ENCODE results near the gene CRPPA.
"Not testable (repeated sequence)": the region's sequence is repeated elsewhere in the genome, so short reads cannot be mapped to it uniquely, and the experiment has no call there.

CRPPA gene

DNA sequence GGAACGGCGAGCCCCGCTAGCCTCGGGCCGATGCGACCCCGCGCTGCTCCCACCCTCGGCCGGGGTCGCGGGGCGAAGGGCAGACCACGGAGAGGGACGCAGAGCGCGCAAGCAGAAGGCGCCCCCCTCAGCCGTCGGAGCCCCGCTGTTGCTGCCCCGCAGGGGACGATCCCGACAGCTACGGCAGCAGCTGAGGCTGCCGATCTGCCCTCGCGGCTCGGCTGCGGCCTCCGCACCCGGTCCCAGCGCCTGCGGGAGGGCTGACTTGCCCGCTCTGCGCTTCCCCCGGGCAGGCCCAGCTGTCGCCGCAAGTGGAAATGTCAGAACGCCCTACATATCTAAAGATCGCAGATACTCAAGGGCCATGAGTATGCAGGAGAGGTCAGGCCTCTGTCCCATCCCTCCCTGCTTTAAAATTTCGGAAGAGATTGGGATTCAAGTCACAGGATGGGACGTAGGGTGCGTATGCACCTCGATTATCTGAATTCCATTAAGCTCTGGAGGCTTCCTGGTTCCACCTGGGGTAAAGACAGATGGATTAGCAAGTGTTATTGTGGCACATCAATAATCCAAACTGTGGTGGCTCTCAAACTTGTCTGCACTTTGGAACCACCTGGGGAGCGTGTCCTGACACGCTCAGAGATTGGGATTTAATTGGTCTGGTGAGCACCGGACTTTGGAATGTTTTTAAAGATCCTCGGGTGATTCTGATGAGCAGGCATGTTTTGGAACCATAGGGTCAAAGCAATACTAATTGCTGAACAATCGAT is at the start of gene CRPPA:
TSS of gene CRPPA (minus strand) at position 206 of the 770 bp plus-strand sequence. CDS start 216 bp downstream, outside the sequence.
- DNase-seq: peak; percentile 76

DNA sequence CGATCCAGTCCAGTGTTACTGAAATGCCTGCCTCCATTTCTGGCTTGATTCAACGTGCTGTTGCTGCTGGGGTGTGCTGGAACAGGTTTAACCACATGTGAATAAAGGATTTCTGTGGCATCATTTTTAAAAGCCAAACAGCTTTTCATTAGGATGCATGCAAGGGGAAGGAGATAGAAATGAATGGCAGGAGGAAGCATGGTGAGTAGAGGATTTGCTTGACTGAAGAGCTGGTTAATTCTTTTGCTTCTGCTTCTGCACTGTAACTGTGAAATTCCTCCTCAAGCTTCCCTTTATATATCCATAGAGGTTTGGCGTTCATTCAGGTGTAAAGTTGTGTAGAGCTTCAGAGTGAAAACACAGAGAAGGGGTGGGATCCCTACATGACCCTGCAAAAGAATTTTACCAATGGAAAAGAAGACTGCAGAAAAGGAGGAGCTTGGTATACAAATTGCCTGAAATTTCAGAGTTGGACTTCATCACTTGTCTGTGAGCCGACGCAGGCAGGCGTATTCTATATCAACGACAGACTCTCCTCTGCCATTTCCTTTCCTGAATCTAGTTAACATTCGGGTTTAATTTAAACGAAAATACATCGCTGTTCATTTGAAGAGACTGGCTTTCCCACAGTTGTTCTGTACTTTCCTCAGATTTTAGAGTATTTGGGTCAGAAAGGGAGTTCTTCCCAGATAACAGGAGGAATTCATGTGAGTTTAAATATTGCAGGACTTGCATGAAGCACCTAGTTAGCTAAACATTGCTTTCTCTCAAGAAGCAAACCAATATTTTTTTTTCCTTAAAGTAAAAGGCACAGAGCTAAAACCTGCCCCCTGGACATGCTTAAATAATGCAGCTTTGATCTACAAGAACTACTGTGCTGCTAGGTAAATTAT is 44.4 kb upstream of the CRPPA start, which contains the start of gene SOSTDC1:
TSS of gene SOSTDC1 (minus strand) at position 270 of the 893 bp plus-strand sequence. CDS start at position 200, 70 bp downstream.
- DNase-seq: peak; percentile 63

DNA sequence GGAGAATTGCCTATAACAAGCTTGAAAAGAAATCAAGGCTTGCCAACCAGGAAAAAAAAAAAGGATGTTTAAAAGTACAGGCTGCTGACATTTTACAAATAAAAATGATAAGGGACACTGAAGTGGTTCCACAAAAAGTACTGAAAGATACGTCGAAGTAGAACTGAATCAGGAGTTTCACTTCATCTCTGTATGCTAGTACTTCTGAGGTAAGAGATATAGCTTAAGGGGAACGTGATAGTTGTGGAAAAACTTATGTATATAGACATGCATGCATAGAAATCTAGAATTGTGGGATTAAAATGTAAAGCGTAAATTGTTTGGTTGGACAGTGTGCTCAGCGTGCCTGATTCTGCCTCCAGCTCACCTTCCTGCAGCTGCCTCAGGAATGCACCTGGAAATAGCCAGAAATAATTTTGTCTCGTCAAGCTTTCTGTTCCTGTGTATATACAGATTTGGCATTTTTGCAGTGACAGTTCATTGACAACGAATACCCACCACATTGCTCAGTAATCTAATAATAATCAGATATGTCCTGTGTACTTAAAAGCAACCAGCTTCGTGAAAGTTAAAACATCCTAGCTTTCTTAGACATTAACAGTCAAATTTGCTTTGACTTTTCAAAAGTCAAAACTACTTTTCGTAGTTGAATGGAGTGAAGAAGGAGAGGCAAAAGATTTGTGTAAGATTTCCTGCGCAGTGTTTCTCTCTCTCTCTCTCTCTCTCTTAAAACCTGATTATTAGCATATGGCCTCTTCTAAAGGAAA is 42.8 kb upstream of the CRPPA start:
- DNase-seq: no peak

DNA sequence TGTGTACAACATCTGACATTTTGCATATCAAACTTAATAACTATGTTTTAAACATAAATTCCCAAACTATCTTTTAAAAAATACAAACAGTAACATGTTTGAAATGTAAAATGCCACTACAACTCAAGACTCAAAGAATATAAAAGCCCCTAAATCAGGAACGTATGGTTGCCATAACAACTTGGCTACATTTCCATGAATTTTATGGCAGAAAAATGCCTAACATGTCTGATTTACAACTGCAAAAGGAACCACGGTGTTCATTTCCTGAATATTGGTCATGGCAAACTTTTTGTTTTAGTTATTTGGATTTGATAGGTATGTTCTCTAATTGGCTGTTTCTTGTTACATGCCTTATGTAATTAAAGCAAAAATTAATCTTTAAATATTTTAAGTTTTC is 42.2 kb upstream of the CRPPA start:
- DNase-seq: no peak

DNA sequence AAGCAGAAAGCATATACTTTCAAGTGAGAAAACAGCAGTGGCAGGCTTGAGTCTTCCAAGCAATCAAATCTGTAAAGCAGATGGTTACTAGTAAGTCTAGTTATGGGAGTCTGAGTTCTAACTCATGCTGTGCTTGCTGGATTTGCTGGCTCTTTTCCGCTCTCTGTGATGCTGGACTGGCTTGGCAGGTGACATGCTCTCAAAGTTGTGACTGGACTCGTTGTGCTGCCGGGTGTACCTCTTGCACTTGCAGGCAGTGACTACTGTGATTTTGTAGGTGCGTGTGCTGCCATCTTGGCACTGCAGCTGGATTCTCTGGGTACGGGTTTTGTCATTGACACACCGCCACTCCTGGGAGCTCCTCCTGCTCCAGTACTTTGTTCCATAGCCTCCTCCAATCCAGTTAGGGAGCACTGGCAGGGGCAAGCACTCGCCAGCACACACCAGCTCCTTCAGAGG is 41.1 kb upstream of the CRPPA start:
- DNase-seq: peak; percentile 48

DNA sequence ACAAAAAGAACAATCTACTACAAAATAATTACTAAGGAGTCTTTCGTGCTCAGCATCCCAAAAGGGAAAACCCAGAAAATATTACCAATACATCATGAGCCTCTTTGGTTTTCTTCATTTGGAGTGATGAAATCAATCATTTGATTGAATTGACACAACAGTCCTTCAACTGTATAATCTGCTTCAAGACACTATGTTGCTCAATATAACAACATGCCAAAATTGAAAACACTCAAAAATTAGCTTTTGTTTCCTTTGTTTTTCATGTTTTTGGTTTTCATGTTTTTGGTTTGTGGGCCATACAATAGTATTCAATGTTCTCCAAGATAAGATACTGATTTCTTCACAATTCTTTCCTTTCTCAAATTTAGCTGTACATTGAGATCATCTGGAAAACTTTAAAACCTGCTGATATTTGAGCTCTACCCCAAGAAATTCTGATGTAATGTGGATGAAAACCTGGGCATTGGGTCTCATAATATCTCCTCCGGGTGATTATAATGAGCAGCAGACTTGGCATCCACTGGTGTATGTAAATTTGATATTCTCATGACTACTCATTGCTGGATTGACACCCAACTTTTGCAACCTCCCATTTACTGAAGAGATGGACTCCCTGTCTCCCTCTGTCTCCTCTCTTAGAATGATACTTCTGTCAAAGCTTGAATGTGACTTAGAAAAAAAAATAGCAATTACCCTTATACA is 39.6 kb upstream of the CRPPA start:
- no peak for DNase-seq

DNA sequence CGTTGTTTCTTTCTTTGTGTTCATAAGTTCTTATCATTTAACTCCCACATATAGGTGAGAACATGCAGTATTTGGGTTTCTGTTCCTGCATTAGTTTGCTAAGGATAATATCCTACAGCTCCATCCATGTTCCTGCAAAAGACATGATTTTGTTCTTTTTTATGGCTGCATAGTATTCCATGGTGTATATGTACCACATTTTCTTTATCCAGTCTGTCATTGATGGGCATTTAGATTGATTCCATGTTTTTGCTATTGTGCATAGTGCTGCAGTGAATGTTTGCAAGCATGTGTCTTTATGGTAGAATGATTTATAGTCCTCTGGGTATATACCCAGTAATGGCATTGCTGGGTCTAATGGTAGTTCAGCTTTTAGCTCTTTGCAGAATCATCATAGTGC is 35.0 kb upstream of the CRPPA start:
- not testable (repeated sequence) for DNase-seq

DNA sequence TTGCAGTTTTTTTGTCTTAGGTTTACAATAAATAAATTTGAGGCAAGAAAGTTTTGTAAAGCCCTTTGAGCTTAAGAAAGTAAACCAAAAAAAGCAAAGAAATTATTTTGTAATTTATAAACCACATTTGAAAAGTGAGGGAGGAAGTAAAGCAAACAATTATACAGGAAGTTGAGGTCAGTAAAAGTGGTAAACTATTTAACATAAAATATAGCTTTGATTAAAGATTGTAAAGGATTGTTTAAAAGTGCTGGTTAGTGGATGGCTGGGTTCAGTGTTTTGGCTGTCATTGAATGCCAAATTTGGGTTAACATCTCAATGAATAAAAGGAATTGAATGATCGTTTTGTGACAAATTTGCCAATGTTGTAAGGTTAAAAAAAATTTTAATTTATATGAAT is 34.3 kb upstream of the CRPPA start:
- no peak for DNase-seq

DNA sequence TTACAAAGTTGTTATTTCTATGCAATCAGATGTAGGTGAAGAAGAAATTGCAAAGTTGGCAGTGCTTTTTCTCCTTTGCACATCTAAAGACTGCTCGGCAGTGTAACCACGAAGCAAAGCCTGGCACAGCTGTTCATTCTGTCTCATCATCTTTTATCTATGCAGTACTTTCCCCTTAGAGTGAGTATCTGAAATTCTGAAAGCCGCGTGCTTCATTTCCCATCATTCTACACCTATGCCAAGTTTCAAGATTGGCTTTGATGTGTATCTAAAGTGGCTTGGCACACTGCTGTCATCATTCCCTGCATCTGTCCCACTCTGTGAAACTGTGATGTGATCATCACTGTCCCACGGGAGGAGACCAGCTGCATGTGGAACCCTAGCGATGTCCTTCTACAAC is 29.0 kb upstream of the CRPPA start:
- no peak for DNase-seq

DNA sequence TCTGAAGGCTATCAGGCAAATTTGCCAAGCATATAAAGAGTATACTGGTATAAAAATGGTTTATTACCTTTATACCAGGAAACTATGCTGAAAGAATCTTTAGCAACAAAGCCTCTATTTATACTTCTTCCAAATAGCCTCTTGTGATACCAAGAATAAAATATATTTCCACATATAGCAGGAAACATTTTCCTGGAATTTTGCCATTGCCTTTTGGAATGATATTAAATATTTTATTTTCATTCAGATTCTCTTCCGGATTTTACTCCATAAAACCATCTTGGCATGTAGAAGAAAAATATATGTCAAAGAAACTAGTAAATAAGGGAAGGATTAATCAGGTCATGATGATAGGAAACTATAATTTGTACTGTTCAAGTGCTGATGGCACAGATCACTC is 26.5 kb upstream of the CRPPA start:
- no peak for DNase-seq

DNA sequence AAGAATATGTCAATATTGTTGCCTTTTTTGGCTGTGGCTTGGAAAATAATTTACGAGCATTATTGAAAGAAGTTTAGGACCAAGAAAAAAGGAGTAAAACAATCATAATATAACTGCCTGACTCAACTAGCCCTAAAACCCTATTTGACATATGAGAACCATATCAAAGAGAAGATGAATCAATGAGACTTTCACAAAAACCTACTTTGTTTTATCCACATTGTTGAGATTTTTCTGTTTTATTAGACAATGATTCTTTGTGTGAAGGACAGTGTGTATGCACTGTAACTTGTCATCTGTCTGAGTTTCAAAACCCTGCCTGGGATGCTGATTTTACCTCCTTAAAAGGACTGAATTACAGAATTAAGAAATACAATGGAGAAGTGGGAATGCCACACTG is 25.2 kb upstream of the CRPPA start:
- no peak for DNase-seq

DNA sequence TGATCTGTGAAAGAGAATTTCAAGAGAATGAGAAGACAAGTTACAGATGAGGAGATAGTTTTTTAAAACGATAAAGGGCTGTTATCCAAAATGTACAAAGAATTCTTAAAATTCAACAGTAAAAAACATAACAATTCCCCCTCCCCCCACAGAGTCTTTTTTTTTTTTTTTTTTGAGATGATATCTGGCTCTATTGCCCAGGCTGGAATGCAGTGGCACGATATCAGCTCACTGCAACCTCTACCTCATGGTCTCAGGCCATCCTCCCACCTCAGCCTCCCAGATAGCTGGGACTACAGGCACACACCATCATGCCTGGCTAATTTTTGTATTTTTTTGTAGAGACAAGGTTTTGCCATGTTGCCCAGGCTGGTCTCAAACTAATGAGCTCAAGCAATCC is 22.5 kb upstream of the CRPPA start:
- not testable (repeated sequence) for DNase-seq

DNA sequence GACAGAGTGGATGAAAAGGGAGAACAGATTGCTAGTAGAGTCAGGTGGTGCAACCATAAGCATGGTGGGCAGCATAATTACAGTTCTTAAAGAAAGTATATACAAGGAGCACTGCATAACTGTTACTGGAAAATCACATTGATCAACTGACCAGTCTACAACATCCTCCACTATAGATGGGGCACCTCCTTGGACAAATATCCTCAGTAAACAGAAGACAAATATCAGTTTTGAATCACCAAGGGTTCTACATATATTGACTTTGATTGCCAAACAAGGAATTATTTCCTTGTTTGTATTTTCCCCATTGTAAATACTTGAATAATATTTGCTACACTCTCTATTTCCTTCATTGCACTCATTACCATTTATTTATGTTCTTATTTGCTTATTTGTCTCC is 17.6 kb upstream of the CRPPA start:
- DNase-seq: no peak

DNA sequence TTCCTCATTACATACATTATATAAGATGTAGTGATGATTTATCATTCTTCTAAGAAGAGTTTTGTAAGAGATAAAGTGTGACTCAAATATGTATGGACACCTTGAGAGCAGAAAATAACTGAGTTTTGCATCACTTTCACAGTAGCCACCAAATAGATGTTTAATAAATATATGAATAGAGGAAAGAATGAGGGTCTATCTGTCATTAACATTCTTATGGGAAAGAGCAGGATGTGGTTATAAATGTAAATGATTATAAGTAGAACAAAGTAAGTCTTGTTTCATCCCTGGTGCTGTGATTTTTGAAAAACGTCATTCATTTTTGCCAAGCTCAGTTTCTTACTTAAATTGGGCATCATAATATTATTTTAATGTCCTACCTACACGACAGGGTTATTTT is 15.0 kb upstream of the CRPPA start:
- no peak for DNase-seq

DNA sequence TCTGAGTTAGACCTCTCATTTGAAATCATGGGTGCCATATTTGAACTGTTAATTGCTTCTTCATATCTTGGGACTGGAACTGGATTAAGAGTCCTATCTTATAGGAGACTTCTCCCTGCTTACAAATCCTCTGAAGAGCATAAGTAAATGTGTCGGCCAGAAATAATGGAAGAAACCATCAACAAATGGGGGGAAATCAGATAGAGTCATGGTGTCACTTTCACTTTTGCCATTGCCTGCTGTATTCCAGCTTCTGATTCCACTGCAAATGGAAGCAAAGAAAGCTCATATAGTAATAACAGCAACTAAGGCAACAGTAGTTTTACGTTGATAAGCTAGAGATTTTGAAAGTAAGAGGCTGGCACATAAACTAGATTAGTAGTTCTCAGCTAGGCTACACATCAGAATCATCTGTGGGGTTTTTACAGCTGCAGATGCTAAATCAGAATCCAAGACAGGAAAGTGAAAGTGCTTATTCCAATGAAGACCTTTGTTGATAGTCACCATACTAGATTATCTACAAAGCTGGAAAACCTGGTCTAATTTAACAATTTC is 12.3 kb upstream of the CRPPA start:
- no peak for DNase-seq

DNA sequence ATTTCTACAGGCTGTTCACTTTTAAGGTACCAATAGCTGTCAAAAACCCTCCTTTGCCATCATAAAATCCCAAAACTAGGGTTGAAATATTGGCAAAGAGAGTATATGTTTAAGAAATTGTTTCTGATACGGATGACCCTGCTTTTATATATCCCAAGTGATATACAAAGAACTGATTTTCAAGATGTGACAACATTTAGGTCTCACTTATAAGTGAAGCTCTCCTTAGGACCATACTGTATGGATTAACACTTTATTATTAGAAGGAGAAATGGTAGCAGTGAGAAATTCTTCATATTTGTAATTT is 11.0 kb upstream of the CRPPA start:
- DNase-seq: no peak

DNA sequence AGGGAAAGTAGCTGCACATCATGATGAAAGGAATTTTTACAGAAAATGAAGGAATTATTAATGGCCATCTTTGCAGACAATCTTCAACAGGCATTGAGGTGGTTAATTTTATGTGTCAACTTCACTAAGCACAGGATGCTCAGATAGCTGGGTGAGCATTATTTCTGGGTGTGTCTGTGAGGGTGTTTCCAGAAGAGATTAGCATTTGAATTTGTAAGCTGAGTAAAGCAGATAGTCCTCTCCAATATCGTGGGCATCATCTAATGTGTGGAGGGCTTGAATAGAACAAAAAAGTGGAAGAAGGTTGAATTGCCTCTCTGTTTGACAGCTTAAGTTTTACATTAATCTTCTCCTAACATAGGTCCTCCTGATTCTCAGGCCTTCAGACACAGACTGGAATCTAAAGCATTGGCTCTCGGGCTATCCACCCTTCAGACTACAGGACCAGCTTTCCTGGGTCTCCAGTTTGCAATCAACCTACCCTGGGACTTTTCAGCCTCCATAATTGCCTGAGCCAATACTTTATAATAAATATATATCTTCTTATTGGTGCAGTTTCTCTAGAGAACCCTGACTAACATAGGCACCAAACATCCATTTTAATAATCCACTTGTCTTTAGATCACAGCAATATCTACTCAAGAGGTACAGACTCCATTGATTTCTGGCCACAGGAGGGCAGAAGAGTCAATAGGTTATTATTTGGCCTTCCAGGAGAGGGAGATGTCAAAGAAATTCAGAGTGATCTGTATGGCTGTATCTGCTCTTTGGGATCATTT is 10.5 kb upstream of the CRPPA start:
- DNase-seq: no peak

DNA sequence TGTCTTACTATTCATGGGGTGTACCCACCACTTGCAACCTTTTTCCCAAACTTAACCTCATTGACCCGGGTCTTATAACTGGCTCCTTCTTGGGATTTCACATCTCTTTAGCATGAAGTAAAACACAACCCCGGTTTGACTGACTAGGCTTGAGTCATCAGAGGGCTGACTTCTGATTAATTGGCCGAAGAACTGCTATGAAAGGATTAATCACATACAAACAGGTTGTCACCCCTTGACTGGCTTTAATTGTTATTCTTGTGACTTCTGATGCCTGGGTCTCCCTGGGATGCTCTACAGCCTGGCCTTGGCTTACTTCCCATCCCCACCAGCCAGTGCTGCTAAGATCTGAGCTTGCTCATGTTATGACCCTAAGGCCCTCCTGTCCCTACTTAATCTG is 8.8 kb upstream of the CRPPA start:
- no peak for DNase-seq

DNA sequence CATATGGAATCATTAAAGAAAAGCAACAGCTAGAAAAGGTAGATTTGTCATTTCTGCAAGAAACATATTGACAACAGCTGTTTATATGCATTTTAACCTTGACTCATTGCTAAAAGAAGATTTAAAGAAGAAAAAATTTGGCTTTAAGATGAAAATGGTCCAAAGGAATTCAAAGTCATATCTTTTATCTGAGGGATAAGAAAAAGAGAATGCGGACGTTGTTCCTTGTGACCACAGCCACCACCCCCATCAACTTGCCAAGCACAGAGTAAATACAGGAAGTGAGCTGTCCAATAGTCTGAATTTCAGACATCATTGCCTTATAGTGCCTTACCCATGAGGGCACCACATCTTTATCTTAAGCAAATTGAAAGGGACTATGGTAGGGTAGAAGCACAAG is 7.3 kb upstream of the CRPPA start:
- DNase-seq: no peak

DNA sequence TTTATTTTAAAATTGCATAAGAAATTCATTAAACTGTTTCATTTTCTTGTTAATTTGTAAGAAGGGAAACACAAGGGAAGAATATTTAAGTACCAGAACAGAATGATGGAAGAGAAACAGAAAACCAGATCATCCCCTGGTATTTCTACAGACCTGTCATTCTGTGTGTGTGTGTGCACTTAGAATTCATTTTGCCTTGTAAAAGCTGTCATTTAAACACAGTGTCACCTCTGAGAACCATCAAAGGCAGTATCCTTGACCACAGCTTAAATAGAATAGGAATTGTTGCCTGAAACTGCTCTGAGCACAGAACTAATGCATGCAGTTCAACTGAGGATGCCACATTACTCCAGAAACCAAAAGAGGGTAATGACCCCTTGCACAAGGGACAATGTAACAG is 6.8 kb upstream of the CRPPA start:
- DNase-seq: no peak

DNA sequence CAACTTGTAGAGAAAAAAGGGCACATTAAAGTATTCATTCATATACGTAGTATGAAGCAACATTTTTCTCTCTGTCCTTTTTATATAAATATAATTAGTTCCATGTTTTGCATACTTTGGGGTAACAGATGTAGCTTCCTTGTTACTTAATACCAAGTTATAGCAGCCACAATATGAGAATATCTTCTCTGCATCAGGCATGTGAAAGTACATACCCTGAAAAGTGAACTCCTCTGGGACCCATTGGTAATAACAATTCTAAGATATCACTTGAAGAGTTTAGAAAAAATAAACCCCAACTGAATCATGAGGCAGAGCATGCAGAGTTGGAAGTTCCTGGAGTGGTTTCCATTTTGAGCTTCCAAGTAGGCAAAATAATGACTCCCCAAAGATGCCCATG is 2.4 kb upstream of the CRPPA start:
- DNase-seq: no peak

DNA sequence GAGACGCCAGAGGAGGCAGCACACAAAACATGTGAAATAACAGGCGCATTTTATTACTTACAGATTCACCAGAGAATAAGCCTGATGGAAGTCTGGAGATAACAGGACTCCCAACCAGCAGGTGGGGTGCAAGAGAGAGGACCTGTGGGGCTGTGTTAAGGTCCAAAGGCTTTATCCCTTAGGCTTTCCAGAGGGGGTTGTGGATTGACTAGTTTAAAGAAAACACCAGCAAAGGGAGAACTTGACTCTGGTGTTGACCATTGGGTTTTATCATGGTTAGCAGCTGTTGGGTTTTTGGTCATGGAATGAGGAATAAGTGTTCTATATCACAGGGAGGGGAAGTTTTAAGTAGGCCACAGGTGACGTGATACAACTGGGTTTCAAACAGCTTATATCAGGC is 1.6 kb upstream of the CRPPA start:
- DNase-seq: no peak
